ENCODE results near the gene OAS3.

OAS3 gene

DNA sequence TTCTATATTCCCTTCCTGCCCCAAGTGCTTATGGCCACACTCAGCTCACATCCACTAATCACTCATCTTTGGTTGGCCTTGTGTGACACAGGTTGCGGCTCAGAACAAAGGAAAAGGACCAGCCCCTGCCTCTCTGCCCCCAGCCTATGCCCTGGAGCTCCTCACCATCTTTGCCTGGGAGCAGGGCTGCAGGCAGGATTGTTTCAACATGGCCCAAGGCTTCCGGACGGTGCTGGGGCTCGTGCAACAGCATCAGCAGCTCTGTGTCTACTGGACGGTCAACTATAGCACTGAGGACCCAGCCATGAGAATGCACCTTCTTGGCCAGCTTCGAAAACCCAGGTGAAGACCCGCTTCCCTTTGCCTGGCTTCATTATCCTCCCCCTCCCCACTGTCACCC lies 24.3 kb downstream of the OAS3 start:
- DNase-seq = no peak

DNA sequence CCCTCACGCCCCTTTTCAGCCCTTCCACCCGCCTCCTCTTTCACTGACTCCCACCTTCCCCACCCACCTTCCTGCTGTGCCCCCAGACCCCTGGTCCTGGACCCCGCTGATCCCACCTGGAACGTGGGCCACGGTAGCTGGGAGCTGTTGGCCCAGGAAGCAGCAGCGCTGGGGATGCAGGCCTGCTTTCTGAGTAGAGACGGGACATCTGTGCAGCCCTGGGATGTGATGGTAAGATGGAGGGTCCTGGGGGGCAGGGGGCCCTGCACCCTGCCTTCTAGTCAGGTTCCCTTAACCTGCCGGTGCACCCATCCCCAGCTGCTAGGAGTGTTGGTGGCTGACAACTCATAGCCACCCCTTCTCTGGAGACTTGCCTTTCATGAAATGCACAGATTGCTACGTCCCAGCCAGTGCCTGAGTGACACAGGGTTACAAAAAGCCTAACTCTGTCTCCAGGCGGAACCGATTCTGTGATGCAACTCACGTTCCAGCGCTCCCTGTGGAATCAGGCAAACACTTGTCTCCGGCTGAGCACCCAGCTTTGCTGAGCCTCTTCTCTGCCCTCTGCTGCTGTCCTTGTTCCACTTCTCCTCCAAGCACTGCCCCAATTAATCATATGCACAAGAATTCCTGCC lies 25.1 kb downstream of the OAS3 start:
- no peak for DNase-seq

DNA sequence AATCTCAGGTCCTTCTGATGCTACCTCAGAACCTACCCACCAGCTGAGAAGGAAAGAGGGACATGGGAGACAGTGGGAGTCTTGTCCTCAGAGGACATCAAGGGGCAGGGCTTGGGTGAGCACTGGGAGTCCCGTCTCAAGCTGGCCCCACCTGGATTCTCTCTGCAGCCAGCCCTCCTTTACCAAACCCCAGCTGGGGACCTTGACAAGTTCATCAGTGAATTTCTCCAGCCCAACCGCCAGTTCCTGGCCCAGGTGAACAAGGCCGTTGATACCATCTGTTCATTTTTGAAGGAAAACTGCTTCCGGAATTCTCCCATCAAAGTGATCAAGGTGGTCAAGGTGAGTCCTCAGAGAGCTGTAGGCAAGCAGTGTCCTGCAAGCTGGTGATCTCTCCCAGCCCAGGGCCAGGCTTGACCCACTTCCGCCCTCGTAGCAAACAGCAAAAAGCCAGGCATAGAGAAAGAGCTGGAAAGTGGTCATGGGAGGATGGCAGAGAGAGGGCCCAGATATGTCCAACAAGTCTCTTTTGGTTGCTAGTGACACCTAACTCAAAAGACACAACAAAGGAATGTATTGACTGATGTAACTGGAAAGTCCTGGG lies 25.9 kb downstream of the OAS3 start:
- no peak for DNase-seq

GRCh38 chr12:112964915-112965314 lies 26.6 kb downstream of the OAS3 start:
- DNase-seq = no peak

DNA sequence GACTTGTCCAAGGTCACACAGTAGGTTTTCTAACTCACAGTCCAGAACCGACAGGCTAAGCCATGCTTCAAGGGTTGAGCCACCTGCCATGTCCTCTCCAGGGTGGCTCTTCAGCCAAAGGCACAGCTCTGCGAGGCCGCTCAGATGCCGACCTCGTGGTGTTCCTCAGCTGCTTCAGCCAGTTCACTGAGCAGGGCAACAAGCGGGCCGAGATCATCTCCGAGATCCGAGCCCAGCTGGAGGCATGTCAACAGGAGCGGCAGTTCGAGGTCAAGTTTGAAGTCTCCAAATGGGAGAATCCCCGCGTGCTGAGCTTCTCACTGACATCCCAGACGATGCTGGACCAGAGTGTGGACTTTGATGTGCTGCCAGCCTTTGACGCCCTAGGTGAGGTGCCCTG lies 27.4 kb downstream of the OAS3 start:
- no peak for DNase-seq

GRCh38 chr12:112967306-112967705 lies 29.0 kb downstream of the OAS3 start:
- no peak for DNase-seq

- no peak for DNase-seq
Measured at GRCh38 chr12:112967858-112968257, 29.6 kb downstream of the OAS3 start.

DNA sequence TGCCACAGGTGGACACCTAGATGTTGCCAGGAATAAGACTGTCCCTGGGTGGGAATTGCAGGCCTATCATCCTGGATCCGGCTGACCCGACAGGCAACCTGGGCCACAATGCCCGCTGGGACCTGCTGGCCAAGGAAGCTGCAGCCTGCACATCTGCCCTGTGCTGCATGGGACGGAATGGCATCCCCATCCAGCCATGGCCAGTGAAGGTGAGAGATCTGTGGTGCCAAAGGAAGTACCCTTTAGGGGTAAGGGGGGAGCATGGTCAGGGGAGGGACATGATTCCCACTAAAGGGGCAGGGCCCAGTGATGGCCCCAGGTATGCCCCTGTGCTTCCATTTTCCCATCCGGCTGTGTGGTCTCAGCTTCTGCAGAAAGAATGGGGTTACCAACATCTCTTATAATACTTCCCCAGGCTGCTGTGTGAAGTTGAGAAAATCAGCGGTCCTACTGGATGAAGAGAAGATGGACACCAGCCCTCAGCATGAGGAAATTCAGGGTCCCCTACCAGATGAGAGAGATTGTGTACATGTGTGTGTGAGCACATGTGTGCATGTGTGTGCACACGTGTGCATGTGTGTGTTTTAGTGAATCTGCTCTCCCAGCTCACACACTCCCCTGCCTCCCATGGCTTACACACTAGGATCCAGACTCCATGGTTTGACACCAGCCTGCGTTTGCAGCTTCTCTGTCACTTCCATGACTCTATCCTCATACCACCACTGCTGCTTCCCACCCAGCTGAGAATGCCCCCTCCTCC lies 31.5 kb downstream of the OAS3 start:
- no peak for DNase-seq

DNA sequence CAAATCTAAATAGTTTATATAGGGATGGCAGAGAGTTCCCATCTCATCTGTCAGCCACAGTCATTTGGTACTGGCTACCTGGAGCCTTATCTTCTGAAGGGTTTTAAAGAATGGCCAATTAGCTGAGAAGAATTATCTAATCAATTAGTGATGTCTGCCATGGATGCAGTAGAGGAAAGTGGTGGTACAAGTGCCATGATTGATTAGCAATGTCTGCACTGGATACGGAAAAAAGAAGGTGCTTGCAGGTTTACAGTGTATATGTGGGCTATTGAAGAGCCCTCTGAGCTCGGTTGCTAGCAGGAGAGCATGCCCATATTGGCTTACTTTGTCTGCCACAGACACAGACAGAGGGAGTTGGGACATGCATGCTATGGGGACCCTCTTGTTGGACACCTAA lies 32.1 kb downstream of the OAS3 start:
- no peak for DNase-seq

GRCh38 chr12:112971248-112971647 lies 33.0 kb downstream of the OAS3 start:
- DNase-seq = no peak

DNA sequence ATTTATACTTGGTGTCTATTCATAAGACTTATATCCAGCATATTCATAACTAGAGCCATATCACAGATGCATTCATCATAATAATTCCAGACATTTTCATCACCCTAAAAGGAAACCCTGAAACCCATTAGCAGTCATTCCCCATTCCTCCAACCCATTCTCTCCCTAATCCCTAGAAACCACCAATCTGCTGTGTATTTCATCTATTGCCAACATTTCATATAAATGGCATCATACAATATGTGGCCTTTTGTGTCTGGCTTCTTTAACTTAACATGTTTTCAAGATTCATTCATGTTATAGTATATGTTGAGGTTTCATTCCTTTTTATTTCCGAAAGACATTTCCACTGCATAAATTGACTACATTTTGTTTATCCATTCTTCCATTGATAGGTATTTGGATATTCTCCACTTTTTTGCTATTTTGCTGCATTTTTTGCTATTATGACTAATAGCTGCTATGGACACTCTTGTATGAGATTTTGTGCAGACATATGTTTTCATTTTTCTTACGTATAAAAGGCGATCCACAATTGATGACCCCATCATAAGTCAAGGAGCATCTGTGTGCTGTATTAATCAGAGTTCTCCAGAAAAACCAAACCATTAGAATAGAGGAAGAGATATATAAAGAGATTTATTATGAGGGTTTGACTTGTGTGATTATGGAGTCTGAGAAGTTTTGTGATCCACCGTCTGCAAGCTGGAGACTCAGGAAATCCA lies 34.9 kb downstream of the OAS3 start:
- no peak for DNase-seq

GRCh38 chr12:112973818-112974231 lies 35.6 kb downstream of the OAS3 start:
- no peak for DNase-seq

DNA sequence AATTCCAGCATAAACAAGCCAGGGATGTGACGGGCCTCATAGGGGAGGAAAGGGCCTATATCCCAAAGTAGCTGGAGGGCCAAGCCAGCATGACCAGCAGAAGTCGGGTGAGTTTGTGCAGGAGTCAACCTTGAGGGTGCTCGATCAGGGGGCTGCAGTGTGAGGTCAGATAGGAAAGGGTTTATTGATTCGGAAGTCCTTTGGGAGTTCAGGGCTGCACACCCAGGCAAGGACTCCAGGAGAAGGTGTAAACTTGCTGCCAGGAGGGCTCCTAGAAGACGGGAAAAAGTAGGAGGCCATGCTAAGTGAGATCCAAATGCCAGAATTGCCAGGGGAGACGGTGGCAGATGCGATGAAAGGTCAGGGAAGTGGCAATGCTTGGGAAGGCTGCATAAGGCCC lies 36.6 kb downstream of the OAS3 start:
- DNase-seq = no peak

GRCh38 chr12:112977139-112977538 lies 38.9 kb downstream of the OAS3 start:
- DNase-seq = no peak

- DNase-seq = no peak
Measured at GRCh38 chr12:112977641-112978040, 39.4 kb downstream of the OAS3 start.

DNA sequence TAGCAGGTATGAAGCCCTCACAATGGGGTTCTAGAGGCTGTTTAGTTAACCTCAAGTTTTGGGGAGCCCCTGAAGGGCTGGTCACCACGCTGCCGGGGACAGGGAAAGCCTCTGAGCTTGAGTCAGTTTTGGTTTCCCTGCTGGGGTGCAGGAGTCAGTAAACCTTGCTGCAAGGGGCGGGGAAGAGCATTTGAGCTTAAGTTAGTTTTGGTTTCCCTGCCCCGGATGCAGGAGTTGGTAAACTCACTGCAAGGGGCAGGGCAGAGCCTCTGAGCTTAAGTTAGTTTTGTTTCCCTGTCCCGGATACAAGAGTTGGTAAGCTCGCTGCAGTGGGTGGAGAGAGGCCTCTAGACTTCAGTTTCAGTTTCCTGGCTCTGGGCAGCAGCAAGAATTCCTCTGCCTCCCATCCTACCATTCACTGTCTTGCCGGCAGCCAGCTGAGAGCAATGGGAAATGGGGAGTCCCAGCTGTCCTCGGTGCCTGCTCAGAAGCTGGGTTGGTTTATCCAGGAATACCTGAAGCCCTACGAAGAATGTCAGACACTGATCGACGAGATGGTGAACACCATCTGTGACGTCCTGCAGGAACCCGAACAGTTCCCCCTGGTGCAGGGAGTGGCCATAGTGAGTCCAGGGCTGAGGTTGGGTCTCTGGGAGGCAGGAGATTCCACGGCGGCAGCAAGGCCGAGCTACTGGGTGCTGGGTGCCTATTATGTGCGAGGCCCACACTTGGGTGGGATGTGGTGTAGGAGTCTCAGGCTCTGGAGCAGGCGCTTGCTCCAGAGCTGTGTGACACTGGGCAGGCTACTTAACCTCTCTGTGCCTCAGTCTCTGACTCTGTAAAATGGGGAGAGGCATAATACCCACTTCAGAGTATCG lies 40.1 kb downstream of the OAS3 start, which contains the start of gene OAS2:
TSS of gene OAS2 (plus strand) at position 357 of the 878 bp plus-strand sequence. CDS start at position 447, 90 bp downstream.
- DNase-seq = peak; percentile 65

- DNase-seq = no peak
Measured at GRCh38 chr12:112979041-112979680, 40.9 kb downstream of the OAS3 start.

DNA sequence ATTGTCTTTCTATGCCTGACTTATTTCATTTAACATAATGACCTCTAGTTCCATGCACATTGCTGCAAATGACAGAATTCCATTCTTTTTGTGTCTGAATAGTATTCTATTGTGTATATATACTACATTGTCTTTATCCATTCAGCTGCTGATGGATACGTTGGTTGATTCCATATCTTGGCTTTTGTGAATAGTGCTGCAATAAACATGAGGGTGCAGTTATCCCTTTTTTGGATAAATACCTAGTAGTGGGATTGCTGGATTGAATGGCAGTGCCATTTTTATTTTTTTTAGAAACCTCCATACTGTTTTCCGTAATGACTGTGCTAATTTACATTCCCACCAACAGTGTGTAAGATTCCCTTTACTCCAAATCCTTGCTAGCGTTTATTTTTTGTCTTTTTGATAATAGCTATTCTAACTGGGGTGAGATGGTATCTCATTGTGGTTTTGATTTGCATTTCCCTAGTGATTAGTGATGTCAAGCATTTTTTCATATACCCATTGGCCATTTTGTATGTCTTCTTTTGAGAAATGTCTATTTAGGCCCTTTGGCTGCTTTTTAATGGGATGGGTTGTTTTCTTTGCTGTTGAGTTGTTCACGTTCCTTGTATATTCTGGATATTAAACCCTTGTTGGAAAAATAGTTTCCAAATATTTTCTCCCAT lies 42.4 kb downstream of the OAS3 start:
- DNase-seq = no peak

DNA sequence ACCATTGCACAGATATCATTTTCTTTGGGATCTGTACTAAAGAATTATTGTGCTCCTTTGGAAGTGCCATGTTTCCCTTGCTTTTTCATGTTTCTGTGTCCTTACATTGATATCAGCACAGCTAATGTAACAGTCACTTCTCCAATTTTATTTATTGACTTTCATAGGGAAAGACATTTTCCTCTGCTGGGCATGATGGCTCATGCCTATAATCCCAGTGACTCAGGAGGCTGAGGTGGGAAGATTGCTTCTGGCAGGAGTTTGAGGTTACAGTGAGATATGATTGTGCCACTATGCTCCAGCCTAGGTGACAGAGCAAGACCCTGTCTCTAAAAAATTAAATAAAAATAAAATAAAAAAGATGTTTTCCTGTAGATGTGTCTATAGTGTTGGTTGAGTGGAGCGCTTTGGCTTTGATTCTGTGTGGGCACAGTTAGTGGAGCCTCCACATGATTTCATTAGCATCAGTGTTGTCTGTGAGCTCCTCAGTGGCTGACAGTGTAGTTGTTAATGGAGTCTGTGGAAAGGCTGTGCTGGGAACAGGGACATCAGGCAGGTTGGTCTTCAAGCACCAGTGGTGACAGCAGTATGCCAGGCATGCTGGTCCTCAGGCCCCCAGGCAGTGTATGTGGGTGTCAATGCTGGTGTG lies 47.5 kb downstream of the OAS3 start:
- DNase-seq = no peak

DNA sequence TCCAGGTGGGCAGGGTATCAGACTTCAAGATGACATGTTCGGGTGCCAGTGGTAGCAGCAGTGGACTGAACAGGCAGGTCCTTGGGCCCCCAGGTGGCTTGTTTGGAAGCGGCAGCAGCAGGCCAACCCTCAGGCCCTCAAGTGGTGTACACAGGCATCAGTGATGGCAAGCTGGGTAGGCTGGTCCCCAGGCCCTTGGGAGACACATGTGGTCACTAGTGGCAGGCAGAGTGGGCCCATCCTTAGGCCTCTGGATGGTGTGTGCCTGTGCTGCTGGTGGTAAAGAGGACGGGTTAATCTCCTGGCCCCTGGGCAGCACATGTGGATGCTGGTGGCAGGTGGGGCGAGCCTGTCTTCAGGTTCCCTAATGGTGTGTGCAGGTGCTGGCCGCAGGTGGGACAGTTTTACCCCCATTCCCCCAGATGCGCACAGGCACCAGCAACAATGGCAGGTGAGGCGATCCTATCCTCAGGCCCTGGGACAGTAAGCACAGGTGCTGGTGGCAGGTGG lies 48.1 kb downstream of the OAS3 start:
- DNase-seq = no peak

- no peak for DNase-seq
Measured at GRCh38 chr12:112987561-112987960, 49.3 kb downstream of the OAS3 start.
